Hair follicular keratinocyte (primary cell): ENCODE data around the gene IL11. TPM values are rescaled to one million over a fixed set of nuclear protein-coding genes. Genes with fewer than 3 reads are reported as not detected.

Experiments
- total RNA-seq: library from RNA; depleted of rRNA; stranded (reverse); fragments of >200 nt; gene quantifications from 2 replicates; pipeline ENCODE4 v1.2.3, GENCODE V29; 2015

The IL11 gene
- 2.9 and 7.0 TPM in 2 replicates for total RNA-seq

GRCh38 chr19:55370305-55370988 lies at the start of gene IL11:
Gene IL11 (minus strand): TSS chr19:55370463. CDS start chr19:55370310, 153 bp downstream.

GRCh38 chr19:55407550-55407799 lies 37.2 kb upstream of the IL11 start, which contains the start of gene UBE2S:
Gene UBE2S (minus strand): TSS chr19:55407788. CDS start chr19:55407589, 199 bp downstream.

GRCh38 chr19:55385724-55386492 lies 15.6 kb upstream of the IL11 start, which contains the start of gene RPL28:
Gene RPL28 (plus strand): TSS chr19:55385932. CDS start chr19:55386358, 426 bp downstream.

GRCh38 chr19:55384131-55384919 lies 14.1 kb upstream of the IL11 start, which contains the start of gene TMEM238:
Gene TMEM238 (minus strand): TSS chr19:55384292. CDS start chr19:55384259, 33 bp downstream.

GRCh38 chr19:55376241-55376933 lies 6.1 kb upstream of the IL11 start, which contains the start of gene TMEM190:
Gene TMEM190 (plus strand): TSS chr19:55376826. CDS start chr19:55376854, 28 bp downstream.

GRCh38 chr19:55362990-55363716 lies 7.1 kb downstream of the IL11 start, which contains the start of gene GARIN5B:
Gene GARIN5B (minus strand): TSS chr19:55363260. CDS start chr19:55363066, 194 bp downstream.

GRCh38 chr19:55354698-55355212 lies 15.5 kb downstream of the IL11 start, which contains the start of gene COX6B2:
Gene COX6B2 (minus strand): TSS chr19:55354719. CDS start chr19:55354521, 198 bp downstream.

GRCh38 chr19:55339105-55339888 lies 31.0 kb downstream of the IL11 start, which contains the start of gene KMT5C:
Gene KMT5C (plus strand): TSS chr19:55339876. CDS start chr19:55341937, 2,061 bp downstream.

GRCh38 chr19:55325172-55325571 lies 45.1 kb downstream of the IL11 start, which contains the start of gene TMEM150B:
Gene TMEM150B (minus strand): TSS chr19:55325341. CDS start chr19:55321036, 4,305 bp downstream.

Other genes with a start within 250 kb of the IL11 start
- 44.4 and 145 TPM in 2 replicates for gene TNNT1, start 221.3 kb downstream of the IL11 start, total RNA-seq
- gene TNNI3, start 212.7 kb downstream of the IL11 start, total RNA-seq = 2.6 and 4.0 TPM in 2 replicates
- gene DNAAF3, start 203.8 kb downstream of the IL11 start, total RNA-seq = 0.23 and 1.3 TPM in 2 replicates
- gene SYT5, start 190.2 kb downstream of the IL11 start, total RNA-seq = 0.04 and 2.2 TPM in 2 replicates
- gene PTPRH, start 161.0 kb downstream of the IL11 start, total RNA-seq = 0.08 and 0.57 TPM in 2 replicates
- gene TMEM86B, start 141.7 kb downstream of the IL11 start, total RNA-seq = 0.95 and 1.6 TPM in 2 replicates
- 33.8 and 38.8 TPM in 2 replicates for gene PPP6R1, start 111.4 kb downstream of the IL11 start, total RNA-seq
- gene HSPBP1, start 90.4 kb downstream of the IL11 start, total RNA-seq = 41.6 and 79.3 TPM in 2 replicates
- 1.7 and 2.3 TPM in 2 replicates for gene BRSK1, start 86.5 kb downstream of the IL11 start, total RNA-seq
- not detected in 2 replicates for gene TMEM150B, start 45.1 kb downstream of the IL11 start, total RNA-seq
- 6.9 and 11.9 TPM in 2 replicates for gene KMT5C, start 30.6 kb downstream of the IL11 start, total RNA-seq
- gene COX6B2, start 15.7 kb downstream of the IL11 start, total RNA-seq = 0.42 and 0.55 TPM in 2 replicates
- gene GARIN5B, start 7.2 kb downstream of the IL11 start, total RNA-seq = not detected in 2 replicates
- not detected in 2 replicates for gene TMEM190, start 6.4 kb upstream of the IL11 start, total RNA-seq
- gene TMEM238, start 13.8 kb upstream of the IL11 start, total RNA-seq = 11.9 and 16.4 TPM in 2 replicates
- 297 and 300 TPM in 2 replicates for gene RPL28, start 15.5 kb upstream of the IL11 start, total RNA-seq
- gene UBE2S, start 37.3 kb upstream of the IL11 start, total RNA-seq = 107 and 271 TPM in 2 replicates
- not detected in 2 replicates for gene SHISA7, start 72.8 kb upstream of the IL11 start, total RNA-seq
- 132 and 147 TPM in 2 replicates for gene ISOC2, start 91.2 kb upstream of the IL11 start, total RNA-seq
- not detected in 2 replicates for gene C19orf85, start 94.3 kb upstream of the IL11 start, total RNA-seq
- gene ZNF628, start 106.2 kb upstream of the IL11 start, total RNA-seq = 8.6 and 15.3 TPM in 2 replicates
- gene NAT14, start 114.7 kb upstream of the IL11 start, total RNA-seq = 12.7 and 16.3 TPM in 2 replicates
- 0.31 TPM in 1 of 2 replicates, not detected in the other for gene SSC5D, start 118.0 kb upstream of the IL11 start, total RNA-seq
- not detected in 2 replicates for gene SBK2, start 166.7 kb upstream of the IL11 start, total RNA-seq
- not detected in 2 replicates for gene SBK3, start 175.1 kb upstream of the IL11 start, total RNA-seq
- 4.7 and 6.6 TPM in 2 replicates for gene ZNF579, start 210.4 kb upstream of the IL11 start, total RNA-seq
- 6.9 and 7.9 TPM in 2 replicates for gene FIZ1, start 229.1 kb upstream of the IL11 start, total RNA-seq
- 20.2 and 24.9 TPM in 2 replicates for gene ZNF524, start 229.8 kb upstream of the IL11 start, total RNA-seq
- gene ZNF865, start 235.2 kb upstream of the IL11 start, total RNA-seq = 2.7 and 3.7 TPM in 2 replicates